ENCODE results near the gene TDRD1. TPM values are rescaled to one million over a fixed set of nuclear protein-coding genes. Genes with fewer than 3 reads are reported as not detected.

TDRD1 gene
- total and polyA plus RNA-seq, 2 donors from 2014 or later, result 0.88 TPM; not detected in 1

DNA sequence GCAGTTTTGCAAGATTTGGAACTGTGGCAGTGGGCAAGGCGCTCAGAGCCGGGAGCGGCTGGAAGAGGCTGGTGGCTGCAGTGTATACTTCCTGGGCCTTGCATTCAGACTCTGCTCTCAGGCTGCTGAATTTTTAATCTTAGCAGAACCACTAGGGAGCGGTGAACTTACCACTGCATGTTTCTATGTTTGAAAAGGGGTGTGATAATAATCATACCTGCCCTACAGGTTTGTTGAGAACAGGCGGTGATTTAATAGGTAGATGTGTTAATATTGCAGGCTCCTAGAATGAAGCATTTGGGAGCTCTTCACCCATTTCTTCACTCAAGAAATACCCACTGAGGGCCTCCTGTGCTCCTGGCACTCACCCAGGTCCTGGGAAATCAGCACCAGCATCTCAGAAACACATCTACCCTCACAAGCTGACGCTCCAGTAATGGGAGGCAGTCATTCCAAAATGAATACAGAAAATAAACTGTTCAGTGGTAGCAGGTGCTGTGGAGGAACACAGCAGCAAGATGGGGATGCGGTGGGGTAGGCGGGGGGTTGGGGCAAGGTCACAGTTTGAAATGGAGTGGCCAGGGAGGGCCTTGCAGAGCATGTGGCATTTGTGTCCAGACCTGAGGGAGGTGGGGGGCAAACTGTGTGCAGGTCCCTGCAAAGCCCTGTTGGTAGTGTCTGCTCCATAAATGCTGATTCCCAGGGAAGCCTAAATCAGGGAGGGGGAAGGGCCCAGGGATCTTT, 100.9 kb downstream of the TDRD1 start:
- FAIRE-seq, result no peak
- Histone ChIP-seq H3K4me3 (ENCODE audit: low read length in 3 of 3) (no peak overlapping the region), H3K4me1 (ENCODE audit: control insufficient read depth in 2 of 3, insufficient read depth in 2 of 3, low read depth in 1 of 3, low read length in 3 of 3) (no peaks in the 10 kb centered on the region), H3K9me3 (ENCODE audit: control insufficient read depth in 2 of 3, insufficient read depth in 1 of 3, low read length in 3 of 3) (no peaks in the 10 kb centered on the region), H3K9ac (ENCODE audit: low read length in 3 of 3) (no peak overlapping the region), H3K27me3 (ENCODE audit: control insufficient read depth, insufficient read depth, low read length) (no peaks in the 10 kb centered on the region), H3K27ac (ENCODE audit: low read depth in 2 of 2, low read length in 2 of 2) (no peak overlapping the region), H3K36me3 (ENCODE audit: control insufficient read depth in 2 of 3, insufficient read depth in 3 of 3, low read length in 3 of 3) (no peaks in the 10 kb centered on the region)
- intact Hi-C loops (cut with DNase I), result no loop called here
- TF ChIP-seq, protein P1, sequence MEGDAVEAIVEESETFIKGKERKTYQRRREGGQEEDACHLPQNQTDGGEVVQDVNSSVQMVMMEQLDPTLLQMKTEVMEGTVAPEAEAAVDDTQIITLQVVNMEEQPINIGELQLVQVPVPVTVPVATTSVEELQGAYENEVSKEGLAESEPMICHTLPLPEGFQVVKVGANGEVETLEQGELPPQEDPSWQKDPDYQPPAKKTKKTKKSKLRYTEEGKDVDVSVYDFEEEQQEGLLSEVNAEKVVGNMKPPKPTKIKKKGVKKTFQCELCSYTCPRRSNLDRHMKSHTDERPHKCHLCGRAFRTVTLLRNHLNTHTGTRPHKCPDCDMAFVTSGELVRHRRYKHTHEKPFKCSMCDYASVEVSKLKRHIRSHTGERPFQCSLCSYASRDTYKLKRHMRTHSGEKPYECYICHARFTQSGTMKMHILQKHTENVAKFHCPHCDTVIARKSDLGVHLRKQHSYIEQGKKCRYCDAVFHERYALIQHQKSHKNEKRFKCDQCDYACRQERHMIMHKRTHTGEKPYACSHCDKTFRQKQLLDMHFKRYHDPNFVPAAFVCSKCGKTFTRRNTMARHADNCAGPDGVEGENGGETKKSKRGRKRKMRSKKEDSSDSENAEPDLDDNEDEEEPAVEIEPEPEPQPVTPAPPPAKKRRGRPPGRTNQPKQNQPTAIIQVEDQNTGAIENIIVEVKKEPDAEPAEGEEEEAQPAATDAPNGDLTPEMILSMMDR (IDR thresholded peaks at IDR 0.05; ENCODE audit: borderline replicate concordance, extremely low read depth, insufficient read depth), result no peak
- peak in 1 of 5 donors; percentile 31 for DNase-seq

GRCh38 chr10:114281006-114281405, 101.9 kb downstream of the TDRD1 start:
- no peaks in the 10 kb centered on the region for H3K4me1 ChIP-seq (ENCODE audit: control insufficient read depth in 2 of 3, insufficient read depth in 2 of 3, low read depth in 1 of 3, low read length in 3 of 3)
- TF ChIP-seq, protein P1 (IDR thresholded peaks at IDR 0.05; ENCODE audit: borderline replicate concordance, extremely low read depth, insufficient read depth), result no peak
- DNase-seq, result peak in 1 of 5 donors; percentile 32
- no peak overlapping the region for H3K27ac ChIP-seq (ENCODE audit: low read depth in 2 of 2, low read length in 2 of 2)
- H3K27me3 ChIP-seq (ENCODE audit: control insufficient read depth, insufficient read depth, low read length), result no peaks in the 10 kb centered on the region
- no peaks in the 10 kb centered on the region for H3K9me3 ChIP-seq (ENCODE audit: control insufficient read depth in 2 of 3, insufficient read depth in 1 of 3, low read length in 3 of 3)
- H3K9ac ChIP-seq (ENCODE audit: low read length in 3 of 3), result no peak overlapping the region
- intact Hi-C loops (cut with DNase I), result no loop called here
- H3K4me3 ChIP-seq (ENCODE audit: low read length in 3 of 3), result no peak overlapping the region
- no peak for FAIRE-seq
- no peaks in the 10 kb centered on the region for H3K36me3 ChIP-seq (ENCODE audit: control insufficient read depth in 2 of 3, insufficient read depth in 3 of 3, low read length in 3 of 3)

DNA sequence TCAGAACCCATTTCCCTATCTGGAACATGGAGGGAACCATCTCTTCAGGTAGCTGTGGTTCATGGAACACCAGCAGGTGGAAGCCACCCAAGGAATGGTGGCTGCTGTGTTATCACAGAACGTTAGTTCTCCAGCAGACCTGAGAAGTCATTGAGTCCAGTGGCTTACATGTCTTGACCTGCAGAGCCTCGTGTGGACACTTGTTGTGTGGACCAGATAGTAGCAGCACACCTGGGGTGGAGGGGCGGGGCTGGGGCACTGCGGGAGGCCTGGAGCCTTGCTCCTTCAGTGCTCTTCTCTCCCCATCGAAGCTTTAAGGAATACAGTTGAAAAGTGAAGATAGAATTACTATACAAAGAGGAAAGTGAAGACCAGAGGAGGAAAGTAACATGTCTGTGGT, 102.3 kb downstream of the TDRD1 start:
- intact Hi-C loops (cut with DNase I), result no loop called here
- peak in 1 of 5 donors; percentile 36 for DNase-seq
- Histone ChIP-seq H3K4me3 (ENCODE audit: low read length in 3 of 3) (no peak overlapping the region), H3K9ac (ENCODE audit: low read length in 3 of 3) (no peak overlapping the region), H3K27me3 (ENCODE audit: control insufficient read depth, insufficient read depth, low read length) (no peaks in the 10 kb centered on the region), H3K36me3 (ENCODE audit: control insufficient read depth in 2 of 3, insufficient read depth in 3 of 3, low read length in 3 of 3) (no peaks in the 10 kb centered on the region), H3K9me3 (ENCODE audit: control insufficient read depth in 2 of 3, insufficient read depth in 1 of 3, low read length in 3 of 3) (no peaks in the 10 kb centered on the region), H3K4me1 (ENCODE audit: control insufficient read depth in 2 of 3, insufficient read depth in 2 of 3, low read depth in 1 of 3, low read length in 3 of 3) (no peaks in the 10 kb centered on the region), H3K27ac (ENCODE audit: low read depth in 2 of 2, low read length in 2 of 2) (no peak overlapping the region)
- TF ChIP-seq, protein P1 (IDR thresholded peaks at IDR 0.05; ENCODE audit: borderline replicate concordance, extremely low read depth, insufficient read depth), result no peak
- FAIRE-seq, result no peak

Other genes starting within 250 kb of the TDRD1 start
- gene ADRB1, start 135.5 kb upstream of the TDRD1 start, total RNA-seq, result 0.72 TPM
- gene ADRB1, start 135.5 kb upstream of the TDRD1 start, polyA plus RNA-seq (ENCODE audit: insufficient read depth, low read depth, low replicate concordance), result 1.4 TPM
- gene CCDC186, start 5.2 kb upstream of the TDRD1 start, total RNA-seq, result 34.2 TPM
- gene CCDC186, start 5.2 kb upstream of the TDRD1 start, polyA plus RNA-seq (ENCODE audit: insufficient read depth, low read depth, low replicate concordance), result 4.7 TPM
- gene VWA2, start 59.9 kb downstream of the TDRD1 start, total RNA-seq, result 6.5 TPM
- 0.17 TPM for gene VWA2, start 59.9 kb downstream of the TDRD1 start, polyA plus RNA-seq (ENCODE audit: insufficient read depth, low read depth, low replicate concordance)
- 24.0 TPM for gene AFAP1L2, start 225.1 kb downstream of the TDRD1 start, total RNA-seq
- 19.8 TPM for gene AFAP1L2, start 225.1 kb downstream of the TDRD1 start, polyA plus RNA-seq (ENCODE audit: insufficient read depth, low read depth, low replicate concordance)